ENCODE measurements around the gene KRT15.

DNA sequence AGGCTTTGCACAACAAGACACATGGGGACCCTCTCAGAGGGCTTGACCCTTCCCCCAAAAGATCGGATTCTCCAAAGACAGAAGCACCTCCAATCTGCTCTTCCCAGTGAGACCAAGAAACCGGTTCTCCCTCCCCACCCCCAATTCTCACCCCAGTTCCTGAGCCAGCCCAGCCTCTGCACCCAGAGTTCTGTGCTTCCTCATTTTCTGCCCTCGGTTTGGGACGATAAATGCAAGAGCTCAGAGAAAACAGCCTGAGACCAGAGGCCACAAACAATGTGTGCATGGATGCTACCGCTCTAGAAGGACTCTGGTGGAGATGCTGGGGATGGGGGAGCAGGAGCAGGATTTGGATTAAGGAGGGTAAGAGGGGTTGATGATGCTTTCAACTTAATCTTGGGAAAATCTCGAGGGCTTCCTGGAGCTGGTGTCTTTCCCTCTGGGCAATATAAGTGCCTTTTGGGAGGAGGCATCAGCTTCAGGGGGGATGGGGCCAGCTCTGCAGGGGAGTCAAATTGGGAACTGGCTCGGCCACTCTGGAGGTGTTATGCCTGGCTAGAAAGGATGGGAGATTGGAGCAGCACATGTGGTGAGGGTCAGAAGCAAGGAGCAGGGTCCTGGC is 6.0 kb downstream of the KRT15 start:
- TF ChIP-seq POLR2A (IDR thresholded peaks at IDR 0.05): no peak
- TF ChIP-seq, protein P1, sequence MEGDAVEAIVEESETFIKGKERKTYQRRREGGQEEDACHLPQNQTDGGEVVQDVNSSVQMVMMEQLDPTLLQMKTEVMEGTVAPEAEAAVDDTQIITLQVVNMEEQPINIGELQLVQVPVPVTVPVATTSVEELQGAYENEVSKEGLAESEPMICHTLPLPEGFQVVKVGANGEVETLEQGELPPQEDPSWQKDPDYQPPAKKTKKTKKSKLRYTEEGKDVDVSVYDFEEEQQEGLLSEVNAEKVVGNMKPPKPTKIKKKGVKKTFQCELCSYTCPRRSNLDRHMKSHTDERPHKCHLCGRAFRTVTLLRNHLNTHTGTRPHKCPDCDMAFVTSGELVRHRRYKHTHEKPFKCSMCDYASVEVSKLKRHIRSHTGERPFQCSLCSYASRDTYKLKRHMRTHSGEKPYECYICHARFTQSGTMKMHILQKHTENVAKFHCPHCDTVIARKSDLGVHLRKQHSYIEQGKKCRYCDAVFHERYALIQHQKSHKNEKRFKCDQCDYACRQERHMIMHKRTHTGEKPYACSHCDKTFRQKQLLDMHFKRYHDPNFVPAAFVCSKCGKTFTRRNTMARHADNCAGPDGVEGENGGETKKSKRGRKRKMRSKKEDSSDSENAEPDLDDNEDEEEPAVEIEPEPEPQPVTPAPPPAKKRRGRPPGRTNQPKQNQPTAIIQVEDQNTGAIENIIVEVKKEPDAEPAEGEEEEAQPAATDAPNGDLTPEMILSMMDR (IDR thresholded peaks at IDR 0.05): no peak
